SJSA1 (cell line): ENCODE measurements around the gene ZNF804A. TPM values are rescaled to one million over a fixed set of nuclear protein-coding genes. Genes with fewer than 3 reads are reported as not detected.
"Not testable (repeated sequence)": the region's sequence is repeated elsewhere in the genome, so short reads cannot be mapped to it uniquely, and the experiment has no call there.

Source experiments
- DNase-seq, 2 experiments: peaks; one replicate each; pipeline ENCODE4 v3.0.0-alpha.2; 2015 to 2020; ENCODE audit warnings: low spot score in 2 of 2, low read depth in 1 of 2
- H3K27ac ChIP-seq: fragments of 250-450 bp; sonication (Bioruptor Pico); 2 replicates; pipeline ENCODE4 v1.5.1; 2020; ENCODE audit warnings: mild to moderate bottlenecking, moderate library complexity
- H3K27me3 ChIP-seq: fragments of 250-450 bp; sonication (Bioruptor Pico); replicated peaks from 2 replicates; pipeline ENCODE4 v1.5.1; 2020; ENCODE audit warnings: mild to moderate bottlenecking, moderate library complexity
- H3K36me3 ChIP-seq: fragments of 250-450 bp; sonication (Bioruptor Pico); 2 replicates; pipeline ENCODE4 v1.5.1; 2020; ENCODE audit warnings: mild to moderate bottlenecking
- H3K4me1 ChIP-seq: fragments of 250-450 bp; sonication (Bioruptor Pico); replicated peaks from 2 replicates; pipeline ENCODE4 v1.6.1; 2021; ENCODE audit warnings: mild to moderate bottlenecking
- H3K4me3 ChIP-seq: fragments of 250-450 bp; sonication (Bioruptor Pico); 2 replicates; pipeline ENCODE4 v1.5.1; 2020; ENCODE audit warnings: mild to moderate bottlenecking
- H3K9me3 ChIP-seq: fragments of 250-450 bp; sonication (Bioruptor Pico); replicated peaks from 2 replicates; pipeline ENCODE4 v1.5.1; 2020; ENCODE audit warnings: mild to moderate bottlenecking
- total RNA-seq: library from RNA; depleted of rRNA; stranded (reverse); fragments of >200 nt; shearing (Covaris generic); gene quantifications from 2 replicates; pipeline ENCODE4 v1.2.3, GENCODE V29; 2014

Gene ZNF804A
- total RNA-seq, 1 experiment from 2014 or later: 12.1 TPM

DNA sequence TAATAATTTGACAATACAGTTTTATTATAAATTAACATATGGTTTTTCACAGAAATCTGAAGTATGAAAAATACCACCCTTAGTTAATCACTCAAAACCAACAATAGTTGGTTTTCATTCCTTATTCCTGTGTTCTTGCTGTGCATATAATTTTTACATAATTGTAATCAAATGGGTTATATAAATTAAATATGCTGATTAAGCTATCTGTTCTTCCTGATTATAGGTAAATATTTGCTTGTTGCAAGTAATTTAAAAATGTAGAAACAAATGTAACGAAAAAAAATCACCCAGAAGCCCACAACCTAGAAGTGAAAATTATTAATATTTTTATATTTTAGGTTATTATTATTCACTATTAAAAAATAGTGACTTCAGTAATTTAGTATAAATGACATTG is 98.3 kb downstream of the ZNF804A start:
- Histone ChIP-seq H3K4me1 (no peaks in the 10 kb centered on the region), H3K27me3 (no peaks in the 10 kb centered on the region), H3K4me3 (no peak overlapping the region), H3K27ac (no peak overlapping the region), H3K36me3 (no peaks in the 10 kb centered on the region), H3K9me3 (no peaks in the 10 kb centered on the region)
- DNase-seq: no peak

DNA sequence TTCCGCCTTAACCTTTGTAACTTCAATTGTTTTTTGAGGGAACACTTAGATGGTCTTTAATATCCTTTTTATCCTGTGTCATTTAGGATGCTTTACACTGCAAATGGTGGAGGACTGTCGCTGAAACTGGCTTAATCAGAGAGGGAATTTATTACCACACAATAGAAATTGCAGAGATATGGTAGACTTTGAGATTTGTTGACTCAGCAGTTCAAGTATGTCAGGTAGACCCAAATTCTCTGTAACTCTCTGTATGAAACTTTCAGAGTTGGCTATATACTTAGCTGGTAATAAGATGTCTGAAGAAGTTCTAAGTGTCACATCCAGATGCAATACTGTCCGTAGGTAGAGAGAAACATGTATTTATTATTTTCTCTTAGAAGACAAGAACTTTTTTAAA is 100.1 kb downstream of the ZNF804A start:
- Histone ChIP-seq H3K9me3 (no peaks in the 10 kb centered on the region), H3K4me1 (no peaks in the 10 kb centered on the region), H3K4me3 (no peak overlapping the region), H3K27me3 (no peaks in the 10 kb centered on the region), H3K36me3 (no peaks in the 10 kb centered on the region), H3K27ac (no peak overlapping the region)
- no peak for DNase-seq

DNA sequence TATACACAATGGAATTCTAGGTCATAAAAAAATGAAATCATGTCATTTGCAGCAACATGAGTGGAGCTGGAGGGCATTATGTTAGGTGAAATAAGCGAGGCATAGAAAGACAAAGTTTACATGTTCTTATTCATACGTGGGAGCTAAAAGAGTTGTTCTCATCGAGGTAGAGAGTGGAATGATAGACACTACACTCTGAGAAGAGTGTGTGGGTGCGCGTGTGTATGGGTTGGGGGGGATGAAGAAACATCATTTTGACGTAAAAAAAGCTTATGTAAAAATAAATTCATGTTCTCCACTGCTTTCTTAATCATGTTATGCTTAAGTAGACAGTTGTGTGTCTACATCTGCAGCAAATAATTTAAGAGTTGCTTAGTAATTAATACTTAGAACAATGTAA is 123.6 kb downstream of the ZNF804A start:
- Histone ChIP-seq H3K4me3 (no peak overlapping the region), H3K27me3 (no peaks in the 10 kb centered on the region), H3K36me3 (no peaks in the 10 kb centered on the region), H3K27ac (no peak overlapping the region), H3K4me1 (no peaks in the 10 kb centered on the region), H3K9me3 (no peaks in the 10 kb centered on the region)
- no peak for DNase-seq

DNA sequence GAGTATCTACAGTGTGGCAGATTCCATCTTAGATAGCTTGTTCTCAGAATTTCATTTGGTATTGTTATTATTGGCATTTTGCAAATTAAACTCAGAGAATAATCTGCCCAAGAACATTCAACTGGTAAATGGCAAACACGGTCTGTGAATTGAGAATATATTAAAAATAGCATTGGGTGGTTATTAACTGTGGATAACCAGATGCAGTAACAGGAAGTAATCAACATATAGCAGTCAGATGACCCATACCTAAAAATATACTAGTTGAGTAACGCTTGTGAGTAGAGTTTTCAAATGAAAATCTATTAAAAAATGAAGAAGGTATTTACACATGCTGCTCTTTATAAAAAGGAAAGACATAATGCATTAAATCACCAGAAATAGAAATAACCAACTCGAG is 129.5 kb downstream of the ZNF804A start:
- no peaks in the 10 kb centered on the region for H3K9me3 ChIP-seq
- no peaks in the 10 kb centered on the region for H3K27me3 ChIP-seq
- H3K4me1 ChIP-seq: no peaks in the 10 kb centered on the region
- DNase-seq: no peak
- H3K27ac ChIP-seq: no peak overlapping the region
- H3K36me3 ChIP-seq: no peaks in the 10 kb centered on the region
- no peak overlapping the region for H3K4me3 ChIP-seq

DNA sequence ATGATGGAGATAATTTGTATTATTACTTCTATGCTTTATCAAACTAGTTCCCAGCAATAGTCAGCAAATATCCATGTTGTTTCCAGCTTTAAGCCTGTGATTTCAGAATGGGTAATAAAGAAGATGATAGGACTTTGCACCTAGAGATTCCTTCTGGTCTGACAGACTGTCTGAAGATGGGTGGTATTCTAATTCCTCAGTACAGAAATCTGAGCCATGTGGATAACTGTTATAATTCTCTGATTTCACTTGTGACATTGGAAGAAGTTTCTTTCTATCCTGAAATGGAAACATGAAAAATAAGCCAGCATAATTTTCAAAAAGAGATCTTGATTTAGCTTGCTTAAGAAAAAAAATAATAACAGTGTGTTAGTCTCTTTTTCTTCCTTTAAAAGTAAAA is 130.1 kb downstream of the ZNF804A start:
- Histone ChIP-seq H3K36me3 (no peaks in the 10 kb centered on the region), H3K9me3 (no peaks in the 10 kb centered on the region), H3K27ac (no peak overlapping the region), H3K4me1 (no peaks in the 10 kb centered on the region), H3K27me3 (no peaks in the 10 kb centered on the region), H3K4me3 (no peak overlapping the region)
- no peak for DNase-seq

DNA sequence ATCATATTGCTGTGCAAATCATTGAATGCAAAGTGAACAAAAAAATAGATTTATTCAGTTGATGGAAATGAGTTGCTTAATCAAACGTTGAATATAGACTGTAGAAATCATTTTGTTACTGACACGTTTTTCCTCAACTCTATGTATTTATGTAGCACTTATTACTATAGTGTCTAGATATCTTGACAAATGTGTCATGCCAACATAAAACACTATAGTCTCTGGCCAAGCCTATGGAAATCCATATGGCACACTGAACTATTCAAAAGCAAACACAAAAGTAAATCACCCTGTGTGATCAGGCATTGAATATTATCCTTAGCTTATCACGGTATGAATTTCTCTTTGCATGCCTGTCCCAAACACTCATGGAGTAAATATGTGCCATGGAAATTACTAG is 131.3 kb downstream of the ZNF804A start:
- Histone ChIP-seq H3K27ac (no peak overlapping the region), H3K9me3 (no peaks in the 10 kb centered on the region), H3K36me3 (no peaks in the 10 kb centered on the region), H3K4me3 (no peak overlapping the region), H3K27me3 (no peaks in the 10 kb centered on the region), H3K4me1 (no peaks in the 10 kb centered on the region)
- DNase-seq: no peak

DNA sequence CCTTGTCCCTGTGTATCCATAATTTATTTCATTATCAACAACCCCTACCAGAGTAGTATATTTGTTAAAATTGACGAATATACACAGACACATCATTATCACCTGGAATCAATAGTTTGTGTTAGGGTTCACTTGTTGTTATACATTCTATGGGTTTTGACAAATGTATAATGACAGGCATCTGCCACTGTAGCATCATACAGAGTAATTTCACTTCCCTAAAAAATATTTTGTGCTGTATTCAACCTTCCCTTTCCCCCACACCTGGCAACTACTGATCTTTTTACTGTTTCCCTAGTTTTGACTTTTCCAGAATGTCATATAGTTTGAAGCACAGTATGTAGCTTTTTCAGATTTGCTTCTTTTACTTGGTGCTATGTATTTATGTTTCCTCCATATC is 132.0 kb downstream of the ZNF804A start:
- H3K27ac ChIP-seq: no peak overlapping the region
- H3K9me3 ChIP-seq: no peaks in the 10 kb centered on the region
- no peaks in the 10 kb centered on the region for H3K4me1 ChIP-seq
- no peak overlapping the region for H3K4me3 ChIP-seq
- no peaks in the 10 kb centered on the region for H3K36me3 ChIP-seq
- no peak for DNase-seq
- no peaks in the 10 kb centered on the region for H3K27me3 ChIP-seq

DNA sequence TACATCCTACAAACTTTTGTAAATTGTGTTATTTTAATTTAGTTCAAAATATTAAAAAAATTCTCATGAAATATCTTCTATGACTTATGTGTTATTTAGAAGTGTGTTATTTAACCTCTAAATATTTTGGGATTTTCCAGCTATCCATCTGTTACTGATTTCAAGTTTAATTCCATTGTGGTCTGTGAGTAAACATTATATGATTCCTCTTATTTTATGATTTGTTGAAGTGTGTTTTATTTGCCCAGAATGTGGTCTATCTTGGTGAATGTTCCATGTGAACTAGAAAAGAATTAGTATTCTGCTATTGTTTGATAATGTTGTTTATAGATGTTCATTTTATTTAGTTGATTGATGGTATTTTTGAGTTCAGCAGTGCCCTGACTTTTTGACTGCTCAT is 136.0 kb downstream of the ZNF804A start:
- Histone ChIP-seq H3K4me3 (no peak overlapping the region), H3K36me3 (no peaks in the 10 kb centered on the region), H3K27me3 (no peaks in the 10 kb centered on the region), H3K4me1 (no peaks in the 10 kb centered on the region), H3K9me3 (no peaks in the 10 kb centered on the region), H3K27ac (no peak overlapping the region)
- DNase-seq: peak in 1 of 2 experiments; percentile 27

DNA sequence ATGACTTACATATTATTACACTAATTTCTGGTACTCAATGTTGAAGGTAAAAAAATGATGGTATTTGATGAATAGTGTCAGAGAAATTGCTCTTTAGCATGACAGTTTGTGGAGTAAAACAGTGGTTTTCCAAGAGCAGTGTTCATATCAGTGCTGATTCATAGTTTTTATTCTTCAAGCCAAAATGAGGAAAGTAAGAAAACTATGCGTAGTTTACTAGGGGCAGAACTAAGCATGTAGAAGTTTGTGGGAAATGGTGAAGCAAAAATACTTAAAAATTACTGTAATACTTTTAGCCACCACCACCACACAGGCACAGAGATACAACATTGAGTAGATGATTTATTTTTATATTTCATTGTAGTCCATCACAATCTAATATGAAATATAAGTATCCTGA is 137.3 kb downstream of the ZNF804A start:
- Histone ChIP-seq H3K9me3 (no peaks in the 10 kb centered on the region), H3K4me3 (no peak overlapping the region), H3K27ac (no peak overlapping the region), H3K27me3 (no peaks in the 10 kb centered on the region), H3K4me1 (no peaks in the 10 kb centered on the region), H3K36me3 (no peaks in the 10 kb centered on the region)
- DNase-seq: no peak

DNA sequence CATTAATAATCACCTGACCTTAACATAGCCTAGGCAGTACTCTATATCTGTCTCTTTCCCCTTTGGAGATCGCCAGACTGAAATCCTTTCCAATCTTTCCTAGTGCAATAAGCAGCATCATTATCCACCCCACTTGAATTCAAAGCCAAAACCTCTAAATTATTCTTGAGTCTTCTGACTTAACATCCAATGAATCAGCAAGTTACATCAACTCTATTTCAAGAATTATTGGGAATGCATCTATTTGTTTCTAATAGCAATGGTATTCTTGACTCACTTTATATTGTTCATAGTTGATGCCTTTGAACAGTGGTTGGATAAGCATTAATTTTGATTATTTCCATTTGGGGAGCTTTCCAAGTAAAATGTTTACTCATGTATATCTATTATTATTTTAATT is 144.8 kb downstream of the ZNF804A start:
- H3K27me3 ChIP-seq: no peaks in the 10 kb centered on the region
- DNase-seq: no peak
- H3K4me3 ChIP-seq: no peak overlapping the region
- H3K9me3 ChIP-seq: no peaks in the 10 kb centered on the region
- H3K36me3 ChIP-seq: no peaks in the 10 kb centered on the region
- H3K4me1 ChIP-seq: no peaks in the 10 kb centered on the region
- H3K27ac ChIP-seq: no peak overlapping the region

DNA sequence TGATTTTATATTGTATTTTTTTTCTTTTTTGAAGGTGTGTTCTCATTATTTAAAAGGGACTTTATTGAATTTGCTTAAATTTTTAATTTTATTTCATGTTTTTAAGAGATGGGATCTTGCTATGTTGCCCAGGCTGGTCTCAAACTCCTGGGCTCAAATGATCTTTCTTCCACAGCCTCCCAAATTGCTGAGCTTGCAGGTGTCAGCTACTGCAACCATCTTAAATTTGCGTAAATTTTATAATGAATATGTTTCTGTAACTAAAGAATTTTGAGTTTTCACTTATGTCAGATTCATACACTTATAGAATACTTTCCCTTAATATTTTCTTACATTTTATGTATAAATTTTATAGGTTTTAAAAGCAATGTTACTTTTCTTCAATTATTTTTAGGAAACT is 157.8 kb downstream of the ZNF804A start:
- H3K27me3 ChIP-seq: no peaks in the 10 kb centered on the region
- no peak overlapping the region for H3K4me3 ChIP-seq
- H3K9me3 ChIP-seq: no peaks in the 10 kb centered on the region

DNA sequence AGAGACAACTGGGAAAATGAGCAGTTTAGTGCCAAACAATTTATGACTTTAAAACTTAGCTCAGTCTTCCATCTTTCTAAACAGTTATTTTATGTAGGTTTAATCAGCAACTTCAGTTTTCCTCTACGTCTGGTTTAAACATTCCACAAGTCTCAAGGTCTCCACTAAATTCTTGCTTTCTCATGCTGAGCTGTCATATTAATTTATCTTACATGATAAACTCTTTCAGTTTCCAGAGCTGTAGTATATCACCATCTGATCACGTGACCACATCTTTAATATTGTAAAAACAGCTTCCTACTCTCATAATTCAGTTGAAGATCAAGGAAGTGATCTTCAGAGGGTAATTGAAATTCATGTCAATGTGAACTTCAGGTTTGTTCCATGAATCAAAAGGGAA is 158.6 kb downstream of the ZNF804A start:
- no peak overlapping the region for H3K27ac ChIP-seq
- no peaks in the 10 kb centered on the region for H3K36me3 ChIP-seq
- H3K27me3 ChIP-seq: no peaks in the 10 kb centered on the region
- H3K9me3 ChIP-seq: no peaks in the 10 kb centered on the region
- DNase-seq: no peak
- no peaks in the 10 kb centered on the region for H3K4me1 ChIP-seq
- H3K4me3 ChIP-seq: no peak overlapping the region

More for the DNA sequence above, 157.8 kb downstream of the ZNF804A start:
- H3K36me3 ChIP-seq: no peaks in the 10 kb centered on the region
- no peak for DNase-seq
- no peak overlapping the region for H3K27ac ChIP-seq
- no peaks in the 10 kb centered on the region for H3K4me1 ChIP-seq

DNA sequence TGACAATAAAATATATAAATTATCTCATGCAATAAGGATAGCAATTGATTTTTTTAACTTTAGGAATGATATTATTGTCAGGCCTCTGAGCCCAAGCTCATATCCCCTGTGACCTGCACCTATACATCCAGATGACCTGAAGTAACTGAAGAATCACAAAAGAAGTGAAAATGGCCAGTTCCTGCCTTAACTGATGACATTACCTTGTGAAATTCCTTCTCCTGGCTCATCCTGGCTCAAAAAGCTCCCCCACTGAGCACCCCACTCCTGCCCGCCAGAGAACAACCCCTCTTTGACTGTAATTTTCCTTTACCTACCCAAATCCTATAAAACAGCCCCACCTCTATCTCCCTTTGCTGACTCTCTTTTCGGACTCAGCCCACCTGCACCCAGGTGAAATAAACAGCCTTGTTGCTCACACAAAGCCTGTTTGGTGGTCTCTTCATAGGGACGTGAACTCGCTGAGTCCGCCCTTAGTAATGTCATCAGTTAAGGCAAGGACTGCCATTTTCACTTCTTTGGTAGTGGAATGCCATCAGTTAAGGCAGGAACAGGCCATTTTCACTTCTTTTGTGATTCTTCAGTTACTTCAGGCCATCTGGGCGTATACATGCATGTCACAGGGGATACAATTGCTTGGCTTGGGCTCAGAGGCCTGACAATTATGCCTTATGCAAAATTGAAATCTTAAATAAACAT is 161.4 kb downstream of the ZNF804A start:
- not testable (repeated sequence) for H3K4me1 ChIP-seq, H3K27me3 ChIP-seq, H3K9me3 ChIP-seq, H3K27ac ChIP-seq, H3K36me3 ChIP-seq, H3K4me3 ChIP-seq, DNase-seq

DNA sequence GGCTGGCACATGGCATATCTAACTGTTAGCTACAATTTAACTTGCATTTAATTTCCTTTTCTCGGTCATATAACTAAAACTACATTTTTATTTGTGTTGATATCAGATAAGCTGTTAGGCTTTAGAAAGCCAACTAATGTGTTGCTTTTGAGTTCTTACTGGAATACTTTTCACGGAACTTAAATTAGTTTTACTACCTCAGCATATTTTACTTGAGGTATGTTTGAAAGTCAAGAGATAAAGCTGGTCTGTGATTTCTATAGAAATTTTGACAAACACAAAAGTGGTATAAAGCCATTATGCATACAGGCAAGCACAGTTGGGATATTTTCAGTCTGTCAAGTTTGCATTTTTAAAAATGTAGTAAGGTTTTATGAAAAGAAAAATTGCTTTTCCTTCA is 162.6 kb downstream of the ZNF804A start:
- Histone ChIP-seq H3K4me3 (no peak overlapping the region), H3K27ac (no peak overlapping the region), H3K36me3 (no peaks in the 10 kb centered on the region), H3K9me3 (no peaks in the 10 kb centered on the region), H3K27me3 (no peaks in the 10 kb centered on the region), H3K4me1 (no peaks in the 10 kb centered on the region)
- DNase-seq: no peak
